Measurements from ENCODE around the gene CDKN1B.

Gene CDKN1B

DNA sequence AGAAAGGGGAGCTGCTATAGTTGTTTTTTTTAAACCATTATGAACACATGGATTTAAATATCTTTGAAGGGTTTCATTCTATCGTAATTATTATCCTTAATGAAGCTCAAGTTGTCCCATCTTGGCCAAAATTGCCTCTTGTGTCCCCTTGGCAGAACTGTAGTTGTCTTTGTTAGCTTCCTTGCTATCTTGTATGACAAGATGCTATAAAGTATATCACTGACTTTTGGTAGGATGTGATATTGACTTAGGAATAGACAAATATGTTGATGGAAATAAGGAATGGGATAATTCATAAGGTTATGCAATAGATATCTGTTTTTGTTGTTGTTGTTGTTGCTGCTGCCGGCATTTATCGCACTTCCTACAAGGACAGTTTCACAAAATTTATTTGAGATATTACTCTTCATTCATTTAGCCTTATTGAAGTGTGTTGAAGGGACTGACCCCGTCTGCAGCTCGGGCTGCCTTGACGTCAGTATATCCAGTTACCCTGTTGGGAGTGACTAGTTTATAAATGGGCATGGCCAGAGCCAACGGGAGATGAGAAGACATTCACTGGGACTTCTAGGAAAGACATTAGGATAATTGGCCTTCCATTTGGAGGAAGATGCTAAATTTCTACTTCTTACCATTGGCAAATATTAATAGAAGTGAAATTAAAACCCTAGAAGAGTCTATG, 42.2 kb downstream of the CDKN1B start:
- DNase-seq (ENCODE audit: low read depth), result no peak

DNA sequence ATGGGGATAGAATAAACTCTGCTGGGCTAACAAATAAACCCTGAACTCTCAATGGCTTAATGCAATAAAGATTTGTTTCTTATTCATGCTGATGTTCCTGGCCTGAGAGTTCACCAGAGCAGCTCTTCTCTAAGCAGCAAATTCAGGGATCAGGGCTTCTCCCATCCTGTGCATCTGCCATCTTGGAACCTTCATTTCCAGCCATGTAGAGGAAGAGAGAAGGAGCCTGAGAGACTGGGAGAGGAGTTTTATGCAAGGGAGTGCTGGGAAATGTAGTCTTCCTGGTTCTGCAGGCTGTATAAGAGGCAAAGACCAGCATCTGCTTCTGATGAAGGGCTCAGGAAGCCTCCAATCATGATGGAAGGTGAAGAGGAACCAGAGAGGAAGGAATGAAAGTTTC, 47.7 kb downstream of the CDKN1B start:
- no peak for DNase-seq (ENCODE audit: low read depth)

DNA sequence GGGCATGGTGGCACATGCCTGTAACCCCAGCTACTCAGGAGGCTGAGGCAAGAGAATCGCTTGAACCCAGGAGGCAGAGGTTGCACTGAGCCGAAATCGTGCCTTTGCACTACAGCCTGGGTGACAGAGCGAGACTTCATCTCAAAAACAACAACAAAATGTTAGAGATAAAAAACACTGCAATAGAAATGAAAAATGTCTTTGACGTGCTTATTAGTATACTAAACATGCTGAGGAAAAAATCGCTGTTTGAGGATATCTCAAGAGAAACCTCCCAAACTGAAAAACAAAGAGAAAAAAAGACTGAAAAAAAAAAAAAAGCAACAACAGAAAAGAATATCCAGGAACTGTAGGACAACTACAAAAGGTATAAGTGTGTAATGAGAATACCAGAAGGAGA, 53.1 kb downstream of the CDKN1B start:
- no peak for DNase-seq (ENCODE audit: low read depth)
